Ovary (tissue), 9 donors: ENCODE data around the gene SGMS1. TPM values are rescaled to one million over a fixed set of nuclear protein-coding genes. Genes with fewer than 3 reads are reported as not detected.

Experiments
- DNase-seq, 5 donors: peaks; one replicate each; pipeline ENCODE4 v3.0.0-alpha.2; 2019 to 2020
- H3K27ac ChIP-seq, 2 donors: fragments of 200-600 bp; one replicate each; pipeline versions ENCODE4 v1.5.1 to v1.8.0; 2019 to 2022
- H3K27me3 ChIP-seq: fragments of 200-600 bp; one replicate; pipeline ENCODE4 v1.8.0; 2022
- H3K36me3 ChIP-seq: fragments of 200-600 bp; sonication (generic); one replicate; pipeline ENCODE4 v1.5.1; 2019
- H3K4me1 ChIP-seq: one replicate; pipeline ENCODE4 v1.8.1; 2013; ENCODE audit warnings: mild to moderate bottlenecking, moderate library complexity; ENCODE audit not compliant: insufficient read depth
- H3K4me3 ChIP-seq: fragments of 200-600 bp; sonication (generic); one replicate; pipeline ENCODE4 v1.5.1; 2017
- H3K9me3 ChIP-seq, 2 donors: fragments of 200-600 bp in 1 of 2; sonication (generic) in 1 of 2; one replicate each; pipeline versions ENCODE4 v1.5.1 to v1.8.1; 2013 to 2019; ENCODE audit warnings: mild to moderate bottlenecking in 1 of 2, moderate library complexity in 1 of 2
- EP300 ChIP-seq: sonication (generic); formaldehyde crosslinking; IDR thresholded peaks from one replicate; pipeline ENCODE4 v1.6.1; 2017; ENCODE audit warnings: antibody characterized with exemption
- POLR2A ChIP-seq: fragments of 450-650 bp; IDR thresholded peaks from one replicate; pipeline ENCODE4 v1.6.1; 2017; ENCODE audit warnings: antibody characterized with exemption, mild to moderate bottlenecking, moderate library complexity
- WGBS, 3 donors: extraction: QIAGEN DNeasy Blood & Tissue Kit in 1 of 3; methylation state at CpG; one replicate each; pipeline versions ENCODE4 v1.1.5 to v1.1.7; 2013 to 2017; 5-methylcytosine and 5-hydroxymethylcytosine counted together
- intact Hi-C, 4 donors: fragments of 100-400 bp; cut with DNase I; formaldehyde crosslinking; loops; one replicate each; pipeline versions ENCODE4 v1.11.0 to v1.15.1; 2022 to 2023
- polyA plus RNA-seq, 2 donors: library from polyadenylated mRNA; stranded (reverse); fragments of 200-250 nt in 1 of 2; fragments of 350-450 nt in 1 of 2; fragmentation: Illumina TruSeq in 1 of 2; extraction: RNeasy Lipid Tissue Mini Kit (QIAGEN cat#74804) in 1 of 2; gene quantifications; one replicate each; pipeline ENCODE4 v1.2.3, GENCODE V29; 2013 to 2014
- total RNA-seq, 7 donors: library from RNA; depleted of rRNA in 2 of 7; stranded (reverse); fragments of >200 nt in 2 of 7; fragmentation: NEBNext Ultra II Directional in 3 of 7; extraction: Animal tissue kit (Norgen Biotek cat#: 25700) in 3 of 7; gene quantifications; one replicate each; pipeline versions ENCODE4 v1.1.0 to v1.2.4, GENCODE V29; 2016 to 2023
- TF ChIP-seq, protein P1 (sequence below), 3 donors: fragments of 450-650 bp in 2 of 3; fragments of 200-600 bp in 1 of 3; IDR thresholded peaks; one replicate each; pipeline versions ENCODE4 v1.5.1 to v1.8.0; 2016 to 2022; ENCODE audit warnings: antibody characterized with exemption in 3 of 3, mild to moderate bottlenecking in 1 of 3
- donor health status: DM: no; HTN: no; CAD: no; lungs with moderate emphysema.
- donor health status: DM: no; HTN: no; CAD: no.
- donor health status: Bipolar disorder and iron deficiency.
- donor health status: DM: yes; HTN: yes; CAD: no.
- donor health status: DM: no; HTN: no; CAD: no.
- donor health status: DM: yes; HTN: yes; CAD: no.

The SGMS1 gene
- total and polyA plus RNA-seq, 9 donors = 15.6 to 90.0 (median 39.0) TPM

DNA sequence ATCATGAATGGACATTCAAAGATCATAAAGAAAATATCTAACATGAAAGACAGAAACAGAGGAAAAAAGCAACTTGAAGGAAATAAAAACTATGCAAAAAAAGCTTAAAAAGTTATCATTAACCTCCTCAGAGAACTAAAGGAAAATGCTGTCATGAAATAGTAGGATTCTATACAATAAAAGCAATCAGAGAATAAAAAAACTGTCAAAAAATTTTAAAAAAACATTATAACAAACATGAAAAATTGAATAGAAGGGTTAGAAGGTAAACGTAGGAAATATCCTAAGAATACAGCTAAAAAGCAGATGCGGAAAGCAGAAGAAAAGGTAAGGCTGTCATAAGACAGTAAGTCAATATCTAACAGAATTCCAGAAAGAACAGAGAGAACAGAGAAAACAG lies 44.8 kb downstream of the SGMS1 start:
- Histone ChIP-seq H3K9me3 (no peaks in the 10 kb centered on the region), H3K4me3 (no peak overlapping the region), H3K27me3 (no peaks in the 10 kb centered on the region), H3K27ac (no peak overlapping the region), H3K4me1 (peaks cover 8% of the 10 kb centered on the region), H3K36me3 (no peaks in the 10 kb centered on the region)
- DNase-seq = no peak
- TF ChIP-seq EP300 = no peak
- WGBS, 3 donors = 94 to 99% (median 99%) methylated on average over 2 of the region's 2 CpGs
- intact Hi-C loops = no loop called here

DNA sequence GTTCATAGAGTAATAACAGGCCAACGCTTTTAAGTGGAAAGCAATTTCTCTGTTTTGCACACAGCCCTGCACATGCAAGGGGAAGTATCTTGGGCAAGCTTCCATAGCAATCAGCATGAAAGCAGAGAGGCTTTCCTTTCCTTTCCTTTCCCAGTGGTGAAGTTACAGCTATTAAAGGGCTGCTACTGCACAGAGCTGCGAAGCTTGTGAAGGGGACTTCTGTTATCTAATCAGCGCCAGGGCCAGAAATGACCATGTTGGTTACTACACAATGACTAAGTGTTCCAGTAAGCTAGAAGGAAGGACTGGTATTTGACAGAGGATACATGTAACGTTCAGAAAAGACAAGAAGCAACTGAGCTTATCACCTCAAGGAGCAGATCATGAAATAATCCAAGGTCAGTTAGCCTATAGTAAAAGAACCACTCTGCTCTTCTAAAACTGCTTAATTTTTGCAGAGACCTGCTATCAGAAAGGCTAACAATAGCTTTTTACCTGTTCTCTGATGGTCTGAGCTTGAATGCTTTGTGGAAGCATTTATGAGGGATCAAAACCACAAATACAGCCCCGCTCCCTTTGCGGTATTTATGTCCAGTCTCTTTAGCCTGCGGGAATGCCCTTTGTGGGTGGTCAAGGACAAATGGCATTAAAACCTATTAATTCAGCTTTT lies 45.9 kb downstream of the SGMS1 start:
- DNase-seq = no peak
- WGBS, 3 donors = 23 to 42% (median 28%) methylated on average over 7 of the region's 7 CpGs
- Histone ChIP-seq H3K36me3 (no peaks in the 10 kb centered on the region), H3K4me1 (peaks cover 8% of the 10 kb centered on the region), H3K27me3 (no peaks in the 10 kb centered on the region), H3K27ac (no peak overlapping the region), H3K4me3 (no peak overlapping the region), H3K9me3 (no peaks in the 10 kb centered on the region)
- TF ChIP-seq POLR2A = no peak
- no peak for TF ChIP-seq EP300
- TF ChIP-seq, protein P1, sequence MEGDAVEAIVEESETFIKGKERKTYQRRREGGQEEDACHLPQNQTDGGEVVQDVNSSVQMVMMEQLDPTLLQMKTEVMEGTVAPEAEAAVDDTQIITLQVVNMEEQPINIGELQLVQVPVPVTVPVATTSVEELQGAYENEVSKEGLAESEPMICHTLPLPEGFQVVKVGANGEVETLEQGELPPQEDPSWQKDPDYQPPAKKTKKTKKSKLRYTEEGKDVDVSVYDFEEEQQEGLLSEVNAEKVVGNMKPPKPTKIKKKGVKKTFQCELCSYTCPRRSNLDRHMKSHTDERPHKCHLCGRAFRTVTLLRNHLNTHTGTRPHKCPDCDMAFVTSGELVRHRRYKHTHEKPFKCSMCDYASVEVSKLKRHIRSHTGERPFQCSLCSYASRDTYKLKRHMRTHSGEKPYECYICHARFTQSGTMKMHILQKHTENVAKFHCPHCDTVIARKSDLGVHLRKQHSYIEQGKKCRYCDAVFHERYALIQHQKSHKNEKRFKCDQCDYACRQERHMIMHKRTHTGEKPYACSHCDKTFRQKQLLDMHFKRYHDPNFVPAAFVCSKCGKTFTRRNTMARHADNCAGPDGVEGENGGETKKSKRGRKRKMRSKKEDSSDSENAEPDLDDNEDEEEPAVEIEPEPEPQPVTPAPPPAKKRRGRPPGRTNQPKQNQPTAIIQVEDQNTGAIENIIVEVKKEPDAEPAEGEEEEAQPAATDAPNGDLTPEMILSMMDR (IDR thresholded peaks at IDR 0.05) = no peak
- intact Hi-C loops = no loop called here

DNA sequence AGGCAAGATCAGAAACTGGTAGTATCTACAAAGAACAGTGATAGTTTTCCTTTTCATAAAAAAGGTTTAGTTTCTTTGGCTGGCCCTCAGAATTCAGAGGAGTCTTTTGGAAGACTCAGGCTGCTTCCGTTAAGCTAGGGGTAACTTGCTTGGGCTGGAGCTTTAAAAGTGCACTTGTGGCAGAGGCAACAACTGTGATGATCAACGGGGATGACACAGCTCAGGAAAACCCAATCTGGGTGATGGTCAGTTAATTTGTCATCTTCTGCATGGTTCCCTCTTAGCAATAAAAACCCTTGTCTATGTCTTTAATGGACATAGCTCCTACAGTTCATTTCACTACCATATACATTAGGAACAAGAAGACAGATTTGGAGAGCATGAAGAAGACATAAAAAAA lies 46.7 kb downstream of the SGMS1 start:
- Histone ChIP-seq H3K4me1 (peaks cover 11% of the 10 kb centered on the region), H3K36me3 (no peaks in the 10 kb centered on the region), H3K9me3 (no peaks in the 10 kb centered on the region), H3K4me3 (no peak overlapping the region), H3K27ac (no peak overlapping the region), H3K27me3 (no peaks in the 10 kb centered on the region)
- intact Hi-C loops = no loop called here
- 70 to 85% (median 84%) methylated on average over 2 of the region's 2 CpGs for WGBS, 3 donors
- DNase-seq = no peak
- no peak for TF ChIP-seq EP300
- TF ChIP-seq POLR2A = no peak
- TF ChIP-seq, protein P1 (IDR thresholded peaks at IDR 0.05) = no peak

DNA sequence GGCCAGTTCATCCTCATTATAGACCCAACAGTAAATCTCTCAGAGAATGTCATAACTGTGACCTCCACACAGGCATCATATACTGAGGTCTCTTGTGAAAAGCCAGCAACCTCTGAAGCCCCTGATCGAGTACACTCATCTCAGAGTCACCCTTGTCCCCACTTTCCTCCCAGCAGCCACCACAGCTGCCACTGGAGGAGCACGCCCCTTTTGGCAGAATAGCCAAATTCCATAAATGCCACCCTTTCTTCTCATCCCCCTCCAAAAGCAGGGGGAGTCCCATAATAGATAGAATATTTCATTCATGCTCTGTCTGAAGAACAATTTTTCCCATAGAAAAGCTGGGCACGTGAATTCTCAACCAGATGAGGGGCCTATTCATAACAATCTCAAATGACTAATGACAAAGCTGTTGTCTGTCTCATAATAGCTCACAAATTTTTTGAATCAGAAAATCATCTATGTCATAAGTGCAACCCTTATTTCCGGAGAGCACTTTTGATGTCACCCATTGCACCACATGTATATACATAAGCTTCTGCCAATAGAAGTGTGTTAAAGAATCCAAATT lies 47.4 kb downstream of the SGMS1 start:
- Histone ChIP-seq H3K36me3 (no peaks in the 10 kb centered on the region), H3K27me3 (no peaks in the 10 kb centered on the region), H3K4me1 (peaks cover 11% of the 10 kb centered on the region), H3K9me3 (no peaks in the 10 kb centered on the region), H3K27ac (no peak overlapping the region), H3K4me3 (no peak overlapping the region)
- no peak for DNase-seq
- intact Hi-C loops = no loop called here
- TF ChIP-seq, protein P1 (IDR thresholded peaks at IDR 0.05) = no peak
- TF ChIP-seq POLR2A (no peak), EP300 (no peak)
- WGBS, 3 donors = 81 to 84% (median 82%) methylated on average over 4 of the region's 4 CpGs

DNA sequence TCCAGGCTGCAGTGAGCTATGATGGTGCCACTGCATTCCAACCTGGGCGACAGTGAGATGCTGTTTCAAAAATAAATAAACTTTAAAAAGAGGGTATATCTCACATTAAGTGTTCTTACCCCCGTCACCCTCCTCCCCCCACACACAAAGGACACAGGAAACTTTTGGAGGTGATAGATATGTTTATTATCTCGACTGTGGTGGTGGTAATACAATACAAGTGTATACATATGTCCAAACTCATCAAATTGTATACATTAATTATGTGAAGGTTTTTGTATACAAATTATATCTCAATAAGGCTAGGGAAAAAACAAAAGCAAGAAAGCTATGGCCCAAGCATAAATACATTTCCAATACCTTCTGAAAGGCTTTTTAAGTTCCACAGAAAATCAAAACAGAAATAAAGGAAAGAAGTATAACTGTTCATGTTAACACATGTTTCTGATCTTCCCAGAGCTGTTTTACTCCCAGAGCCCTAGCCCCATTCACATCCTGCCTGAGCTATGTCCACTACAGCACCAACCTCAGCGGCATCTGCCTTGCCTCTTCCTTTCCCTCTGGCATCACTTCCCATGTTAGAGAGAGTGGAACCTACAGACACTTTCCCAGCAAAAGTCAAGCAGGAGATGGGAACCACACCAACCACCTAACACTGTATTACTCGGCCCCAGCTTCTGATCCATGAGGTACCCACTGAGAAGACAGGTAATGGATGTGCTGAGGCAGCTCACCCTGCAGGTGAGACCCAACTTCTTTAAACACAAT lies 48.1 kb downstream of the SGMS1 start:
- Histone ChIP-seq H3K27me3 (no peaks in the 10 kb centered on the region), H3K9me3 (no peaks in the 10 kb centered on the region), H3K4me1 (peaks cover 11% of the 10 kb centered on the region), H3K27ac (no peak overlapping the region), H3K4me3 (no peak overlapping the region), H3K36me3 (no peaks in the 10 kb centered on the region)
- DNase-seq = no peak
- TF ChIP-seq, protein P1 (IDR thresholded peaks at IDR 0.05) = no peak
- no peak for TF ChIP-seq EP300
- TF ChIP-seq POLR2A = no peak
- 91 to 92% (median 91%) methylated on average over 5 of the region's 5 CpGs for WGBS, 3 donors
- intact Hi-C loops = no loop called here
